ENCODE results near the gene PHF23.

DNA sequence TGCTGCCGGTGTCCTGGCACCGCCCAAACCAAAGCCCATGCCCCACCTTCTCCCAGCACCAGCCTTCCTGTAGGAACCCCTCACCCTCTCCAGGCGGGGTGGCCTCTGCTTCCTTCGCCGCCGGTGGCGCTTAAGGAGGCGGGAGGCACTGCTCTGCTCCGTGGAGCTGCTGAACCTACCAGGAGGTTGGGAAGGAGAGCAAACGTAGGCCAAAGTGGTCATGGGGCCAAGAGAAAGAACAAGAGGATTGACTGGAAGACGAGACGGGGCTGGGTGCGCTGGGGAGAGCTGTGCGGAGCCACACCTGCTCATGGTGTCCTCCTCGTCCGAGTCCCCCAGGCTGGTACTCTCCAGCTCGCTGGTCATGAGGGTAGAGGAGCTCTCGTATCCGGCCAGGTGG lies 9.8 kb downstream of the PHF23 start:
- no peak for TF ChIP-seq POLR2AphosphoS5 (IDR thresholded peaks at IDR 0.05; ENCODE audit: low read depth, low read length)
- TF ChIP-seq TAF1 (IDR thresholded peaks at IDR 0.05; ENCODE audit: borderline replicate concordance, insufficient read depth, low read length) = no peak

All from PFSK-1 (cell line).